Measurements from ENCODE around the gene TSSC4. TPM values are rescaled to one million over a fixed set of nuclear protein-coding genes. Genes with fewer than 3 reads are reported as not detected.

The TSSC4 gene
- total RNA-seq, 4 donors from 2014 or later, result 24.2 to 35.5 (median 29.6) TPM

- Histone ChIP-seq H3K27ac (no peak overlapping the region), H3K9me3 (no peaks in the 10 kb centered on the region), H3K4me1 (peaks cover 12 to 29% (median 13%) of the 10 kb centered on the region in 3 donors), H3K4me3 (no peak overlapping the region), H3K27me3 (peaks cover 0 to 18% (median 0%) of the 10 kb centered on the region in 4 donors), H3K36me3 (peaks cover 11 to 25% (median 15%) of the 10 kb centered on the region in 3 donors)
- 43 to 93% methylated on average over 3 to 4 of the region's 12 CpGs for WGBS, 2 donors
- intact Hi-C loops (cut with DNase I), result no loop called here
- TF ChIP-seq CTCF (IDR thresholded peaks at IDR 0.05), result no peak
- TF ChIP-seq POLR2A (IDR thresholded peaks at IDR 0.05), result no peak
- no peak for DNase-seq
Observed at GRCh38 chr11:2404735-2405196, 4.2 kb downstream of the TSSC4 start.

DNA sequence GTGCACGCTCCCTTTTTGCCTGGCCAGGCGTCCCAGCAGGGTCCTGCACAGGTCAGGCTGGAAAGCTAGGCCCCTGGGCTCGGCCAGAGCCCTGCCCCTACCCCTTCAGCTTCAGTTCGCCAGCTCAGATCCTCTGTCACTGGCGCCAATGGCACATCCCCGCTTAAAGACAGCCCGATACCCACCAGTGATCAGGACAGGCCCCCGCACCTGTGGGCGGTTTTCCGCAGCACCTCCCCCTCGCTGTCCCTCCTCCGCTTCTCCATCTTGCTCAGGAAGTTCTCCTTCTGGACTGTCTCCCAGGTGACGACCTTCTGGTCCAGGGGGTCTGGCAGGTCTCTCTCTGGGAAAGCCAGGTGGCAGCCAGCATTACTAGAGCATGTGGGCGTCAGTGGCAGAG lies 5.9 kb downstream of the TSSC4 start:
- Histone ChIP-seq H3K27ac (no peak overlapping the region), H3K9me3 (no peaks in the 10 kb centered on the region), H3K36me3 (peaks cover 11 to 25% (median 15%) of the 10 kb centered on the region in 3 donors), H3K27me3 (peaks cover 0 to 30% (median 0%) of the 10 kb centered on the region in 4 donors), H3K4me3 (no peak overlapping the region), H3K4me1 (peaks cover 8 to 22% (median 9%) of the 10 kb centered on the region in 3 donors)
- WGBS, 2 donors, result 92 to 97% methylated on average over 2 to 5 of the region's 14 CpGs
- no peak for TF ChIP-seq POLR2A (IDR thresholded peaks at IDR 0.05)
- intact Hi-C loops (cut with DNase I), result no loop called here
- no peak for DNase-seq

GRCh38 chr11:2406878-2407410 lies 6.4 kb downstream of the TSSC4 start:
- WGBS, 2 donors, result 33 to 68% methylated on average over 4 to 14 of the region's 24 CpGs
- Histone ChIP-seq H3K4me1 (peaks cover 3 to 17% (median 4%) of the 10 kb centered on the region in 3 donors), H3K4me3 (no peak overlapping the region), H3K27ac (no peak overlapping the region), H3K27me3 (peaks cover 0 to 30% (median 0%) of the 10 kb centered on the region in 4 donors), H3K36me3 (peaks cover 11 to 24% (median 15%) of the 10 kb centered on the region in 3 donors), H3K9me3 (no peaks in the 10 kb centered on the region)
- no peak for DNase-seq
- intact Hi-C loops (cut with DNase I), result no loop called here
- no peak for TF ChIP-seq CTCF (IDR thresholded peaks at IDR 0.05)
- TF ChIP-seq POLR2A (IDR thresholded peaks at IDR 0.05), result no peak

DNA sequence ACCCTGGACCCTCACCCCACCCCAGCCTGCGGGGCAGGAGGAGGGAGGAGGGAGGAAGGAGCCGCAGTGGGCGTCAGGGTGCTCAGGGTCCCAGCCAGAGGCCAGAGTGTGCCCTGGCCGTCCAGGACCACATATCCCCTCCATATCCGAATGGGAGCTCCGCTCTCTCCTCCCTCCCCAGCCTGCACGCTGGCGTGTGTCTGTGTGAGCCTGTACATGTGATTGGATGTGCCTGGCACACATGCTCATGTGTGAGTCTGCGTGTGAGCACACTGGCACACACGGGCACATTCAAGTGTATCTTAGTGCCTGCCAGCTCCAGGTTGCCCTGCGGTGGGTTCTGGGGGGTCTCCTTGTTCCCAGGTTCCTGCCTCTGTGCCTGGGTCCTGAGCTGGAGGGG lies 8.1 kb downstream of the TSSC4 start:
- Histone ChIP-seq H3K36me3 (peaks cover under 1 to 7% (median 2%) of the 10 kb centered on the region in 3 donors), H3K27me3 (peaks cover 0 to 30% (median 0%) of the 10 kb centered on the region in 4 donors), H3K4me1 (peaks cover 0 to 8% (median 0%) of the 10 kb centered on the region in 3 donors), H3K4me3 (no peak overlapping the region), H3K27ac (no peak overlapping the region), H3K9me3 (no peaks in the 10 kb centered on the region)
- intact Hi-C loops (cut with DNase I), result no loop called here
- DNase-seq, result no peak
- TF ChIP-seq CTCF (IDR thresholded peaks at IDR 0.05), result no peak
- TF ChIP-seq POLR2A (IDR thresholded peaks at IDR 0.05), result no peak
- 72 to 81% methylated on average over 4 to 6 of the region's 11 CpGs for WGBS, 2 donors

GRCh38 chr11:2409126-2409525 lies 8.6 kb downstream of the TSSC4 start:
- H3K36me3 ChIP-seq, result peaks cover 0 to 2% (median 0%) of the 10 kb centered on the region in 3 donors
- peaks cover 0 to 30% (median 0%) of the 10 kb centered on the region in 4 donors for H3K27me3 ChIP-seq
- no peak overlapping the region for H3K27ac ChIP-seq
- no peak for TF ChIP-seq POLR2A (IDR thresholded peaks at IDR 0.05)
- no peak for TF ChIP-seq CTCF (IDR thresholded peaks at IDR 0.05)
- no peak overlapping the region for H3K4me3 ChIP-seq
- H3K4me1 ChIP-seq, result peaks cover 0 to 8% (median 0%) of the 10 kb centered on the region in 3 donors
- DNase-seq, result no peak
- intact Hi-C loops (cut with DNase I), result no loop called here
- no peaks in the 10 kb centered on the region for H3K9me3 ChIP-seq
- 71 to 86% methylated on average over 4 to 5 of the region's 16 CpGs for WGBS, 2 donors
